ENCODE measurements around the gene CATSPERB. TPM values are rescaled to one million over a fixed set of nuclear protein-coding genes. Genes with fewer than 3 reads are reported as not detected.

The CATSPERB gene
- total and polyA plus RNA-seq, 9 of the 15 experiments (the other 6 are each of a cell fraction or from before 2014, with no cell fraction given) = 0.05 to 1.4 (median 0.89) TPM

Small RNAs within 50 kb of the gene (small RNA-seq; reads per million reads assigned to genes)
- not detected for gene AL133373.1
- gene POLR3GP1 = not detected
- gene RF00012 = not detected

Other genes starting within 250 kb of the CATSPERB start
- gene PPP4R3A, start 221.8 kb downstream of the CATSPERB start, total RNA-seq (2014; rRNA removed) = 29.9 and 37.8 TPM in 2 replicates
- 44.5 and 46.2 TPM in 2 replicates for gene PPP4R3A, start 221.8 kb downstream of the CATSPERB start, total RNA-seq (2014; rRNA removed; fragmentation: Illumina TruSeq; extraction: Trizol)
- gene PPP4R3A, start 221.8 kb downstream of the CATSPERB start, total RNA-seq (2015; rRNA removed; fragmentation: Illumina TruSeq; extraction: Trizol) = 48.5 and 54.9 TPM in 2 replicates
- 44.9 and 49.9 TPM in 2 replicates for gene PPP4R3A, start 221.8 kb downstream of the CATSPERB start, total RNA-seq (2021)
- gene PPP4R3A, start 221.8 kb downstream of the CATSPERB start, polyA plus RNA-seq (2011; rRNA removed) = 32.5 and 32.8 TPM in 2 replicates
- gene PPP4R3A, start 221.8 kb downstream of the CATSPERB start, polyA plus RNA-seq (2014; fragmentation: Illumina TruSeq; extraction: Trizol) = 42.6 and 54.1 TPM in 2 replicates
- 10 to 100 TPM in 1 of 2 experiments, 1 to 10 TPM in 1; 9.5 to 14.7 TPM for gene PPP4R3A, start 221.8 kb downstream of the CATSPERB start, polyA plus RNA-seq (2014; fragmentation: Nextera tagmentation; extraction: Ambion mirVana)
- gene PPP4R3A, start 221.8 kb downstream of the CATSPERB start, polyA plus RNA-seq (2014; rRNA removed) = 32.8 and 52.6 TPM in 2 replicates
- gene TC2N, start 135.4 kb upstream of the CATSPERB start, total RNA-seq (2014; rRNA removed) = 4.9 and 5.3 TPM in 2 replicates
- 10.1 and 11.5 TPM in 2 replicates for gene TC2N, start 135.4 kb upstream of the CATSPERB start, total RNA-seq (2014; rRNA removed; fragmentation: Illumina TruSeq; extraction: Trizol)
- gene TC2N, start 135.4 kb upstream of the CATSPERB start, total RNA-seq (2015; rRNA removed; fragmentation: Illumina TruSeq; extraction: Trizol) = 11.4 and 12.5 TPM in 2 replicates
- gene TC2N, start 135.4 kb upstream of the CATSPERB start, total RNA-seq (2021) = 8.4 and 9.5 TPM in 2 replicates
- gene TC2N, start 135.4 kb upstream of the CATSPERB start, polyA plus RNA-seq (2011; rRNA removed) = 3.0 and 4.0 TPM in 2 replicates
- gene TC2N, start 135.4 kb upstream of the CATSPERB start, polyA plus RNA-seq (2014; fragmentation: Illumina TruSeq; extraction: Trizol) = 8.0 and 10.4 TPM in 2 replicates
- 1 to 10 TPM; 2.0 to 2.8 TPM for gene TC2N, start 135.4 kb upstream of the CATSPERB start, polyA plus RNA-seq (2014; fragmentation: Nextera tagmentation; extraction: Ambion mirVana)
- 5.2 and 7.3 TPM in 2 replicates for gene TC2N, start 135.4 kb upstream of the CATSPERB start, polyA plus RNA-seq (2014; rRNA removed)
- not detected in 2 replicates for gene FBLN5, start 215.6 kb upstream of the CATSPERB start, total RNA-seq (2014; rRNA removed)
- gene FBLN5, start 215.6 kb upstream of the CATSPERB start, total RNA-seq (2014; rRNA removed; fragmentation: Illumina TruSeq; extraction: Trizol) = not detected in 2 replicates
- gene FBLN5, start 215.6 kb upstream of the CATSPERB start, total RNA-seq (2015; rRNA removed; fragmentation: Illumina TruSeq; extraction: Trizol) = not detected in 2 replicates
- gene FBLN5, start 215.6 kb upstream of the CATSPERB start, total RNA-seq (2021) = 0.22 and 0.25 TPM in 2 replicates
- not detected in 2 replicates for gene FBLN5, start 215.6 kb upstream of the CATSPERB start, polyA plus RNA-seq (2011; rRNA removed)
- gene FBLN5, start 215.6 kb upstream of the CATSPERB start, polyA plus RNA-seq (2014; fragmentation: Illumina TruSeq; extraction: Trizol) = not detected in 2 replicates
- gene FBLN5, start 215.6 kb upstream of the CATSPERB start, polyA plus RNA-seq (2014; fragmentation: Nextera tagmentation; extraction: Ambion mirVana) = not detected
- gene FBLN5, start 215.6 kb upstream of the CATSPERB start, polyA plus RNA-seq (2014; rRNA removed) = 0.11 TPM in 1 of 2 replicates, not detected in the other